ENCODE data around the gene NELFB. TPM values are rescaled to one million over a fixed set of nuclear protein-coding genes. Genes with fewer than 3 reads are reported as not detected.
A peak's percentile ranks its signal among the peaks of the same experiment; 100 is the strongest.
"Not testable (repeated sequence)": the region's sequence is repeated elsewhere in the genome, so short reads cannot be mapped to it uniquely, and the experiment has no call there.

The NELFB gene
- total and polyA plus RNA-seq, 5 donors from 2014 or later, result 22.3 to 46.4 (median 24.1) TPM

DNA sequence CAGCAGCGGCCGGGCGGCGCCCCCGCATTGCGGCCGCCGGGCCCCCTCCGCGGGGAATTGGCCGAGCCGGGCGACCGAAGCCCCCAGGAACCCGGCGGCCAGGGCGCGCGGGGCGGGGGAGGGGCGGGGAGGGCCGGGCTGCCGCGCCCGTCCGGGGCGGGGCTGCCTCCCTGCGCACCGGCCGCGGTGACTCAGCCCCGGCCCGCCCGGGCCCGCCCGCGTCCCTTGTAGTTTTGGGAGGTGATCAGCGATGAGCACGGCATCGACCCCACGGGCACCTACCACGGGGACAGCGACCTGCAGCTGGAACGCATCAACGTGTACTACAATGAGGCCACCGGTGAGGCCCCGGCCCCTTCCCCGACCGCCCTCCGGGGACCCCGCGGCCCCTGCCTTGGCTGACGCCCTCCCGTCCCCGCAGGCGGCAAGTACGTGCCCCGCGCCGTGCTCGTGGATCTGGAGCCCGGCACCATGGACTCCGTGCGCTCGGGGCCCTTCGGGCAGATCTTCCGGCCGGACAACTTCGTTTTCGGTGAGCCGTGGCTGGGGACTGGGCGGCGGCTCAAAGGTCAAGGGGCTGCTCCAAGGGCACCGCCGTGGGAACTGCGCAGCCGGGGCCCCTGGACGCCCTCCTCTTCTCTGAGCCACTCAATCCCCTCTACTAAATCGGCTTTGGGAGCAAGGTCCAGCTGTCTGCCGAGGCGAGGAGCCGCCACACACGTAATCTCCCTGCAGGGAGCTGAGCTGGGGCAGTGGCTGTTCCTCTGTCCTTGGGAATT is 13.4 kb upstream of the NELFB start:
- peak overlapping the region; percentile 62 for H3K4me3 ChIP-seq (ENCODE audit: low read depth, low read length)
- H3K4me1 Mint-ChIP-seq, result peaks cover 0 to 42% (median 15%) of the 10 kb centered on the region in 4 donors
- H3K27me3 Mint-ChIP-seq, result peaks cover 6% of the 10 kb centered on the region
- peak overlapping the region; percentile 89 to 96 (median 92) for H3K4me3 Mint-ChIP-seq
- H3K27ac Mint-ChIP-seq, result peak overlapping the region in 2 of 3 donors; percentile 86 to 93
- DNase-seq, result peak in 2 of 3 donors; percentile 66 to 73
- no peaks in the 10 kb centered on the region for H3K27me3 ChIP-seq (ENCODE audit: control insufficient read depth, insufficient read depth, low read length)
- H3K4me1 ChIP-seq (ENCODE audit: control insufficient read depth, insufficient read depth, low read length, poor library complexity, severe bottlenecking), result peaks cover 48% of the 10 kb centered on the region
- ATAC-seq (ENCODE audit: low read depth in 2 of 2), result peak; percentile 16 to 17
- H3K36me3 ChIP-seq (ENCODE audit: control insufficient read depth, insufficient read depth, low read length), result peaks cover 5% of the 10 kb centered on the region
- peaks cover 8% of the 10 kb centered on the region for H3K36me3 Mint-ChIP-seq
- H3K27ac ChIP-seq (ENCODE audit: insufficient read depth, low read length, poor library complexity, severe bottlenecking), result peak overlapping the region; percentile 72
- H3K9me3 ChIP-seq (ENCODE audit: control insufficient read depth in 2 of 2, low read length in 2 of 2), result no peaks in the 10 kb centered on the region
- H3K9me3 Mint-ChIP-seq, result no peaks in the 10 kb centered on the region

DNA sequence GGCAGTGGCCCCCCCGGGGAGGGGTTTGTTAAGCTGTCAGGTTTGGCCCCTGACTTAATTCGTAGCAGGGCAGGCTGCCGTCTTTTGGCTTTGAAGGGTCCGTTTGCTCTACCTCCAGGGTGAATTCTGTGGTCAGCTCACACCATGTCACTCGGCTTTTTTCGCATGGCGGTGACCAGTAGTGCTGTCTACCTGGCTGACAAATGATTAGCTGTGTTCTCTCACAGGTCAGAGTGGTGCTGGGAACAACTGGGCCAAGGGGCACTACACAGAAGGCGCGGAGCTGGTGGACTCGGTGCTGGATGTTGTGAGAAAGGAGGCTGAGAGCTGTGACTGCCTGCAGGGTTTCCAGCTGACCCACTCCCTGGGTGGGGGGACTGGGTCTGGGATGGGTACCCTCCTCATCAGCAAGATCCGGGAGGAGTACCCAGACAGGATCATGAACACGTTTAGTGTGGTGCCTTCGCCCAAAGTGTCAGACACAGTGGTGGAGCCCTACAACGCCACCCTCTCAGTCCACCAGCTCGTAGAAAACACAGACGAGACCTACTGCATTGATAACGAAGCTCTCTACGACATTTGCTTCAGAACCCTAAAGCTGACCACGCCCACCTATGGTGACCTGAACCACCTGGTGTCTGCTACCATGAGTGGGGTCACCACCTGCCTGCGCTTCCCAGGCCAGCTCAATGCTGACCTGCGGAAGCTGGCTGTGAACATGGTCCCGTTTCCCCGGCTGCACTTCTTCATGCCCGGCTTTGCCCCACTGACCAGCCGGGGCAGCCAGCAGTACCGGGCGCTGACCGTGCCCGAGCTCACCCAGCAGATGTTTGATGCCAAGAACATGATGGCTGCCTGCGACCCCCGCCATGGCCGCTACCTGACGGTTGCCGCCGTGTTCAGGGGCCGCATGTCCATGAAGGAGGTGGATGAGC is 12.6 kb upstream of the NELFB start:
- H3K36me3 Mint-ChIP-seq, result peaks cover 8% of the 10 kb centered on the region
- H3K4me1 Mint-ChIP-seq, result peaks cover 0 to 36% (median 15%) of the 10 kb centered on the region in 4 donors
- Histone ChIP-seq H3K27me3 (ENCODE audit: control insufficient read depth, insufficient read depth, low read length) (no peaks in the 10 kb centered on the region), H3K36me3 (ENCODE audit: control insufficient read depth, insufficient read depth, low read length) (peaks cover 5% of the 10 kb centered on the region), H3K4me1 (ENCODE audit: control insufficient read depth, insufficient read depth, low read length, poor library complexity, severe bottlenecking) (peaks cover 39% of the 10 kb centered on the region), H3K9me3 (ENCODE audit: control insufficient read depth in 2 of 2, low read length in 2 of 2) (no peaks in the 10 kb centered on the region), H3K4me3 (ENCODE audit: low read depth, low read length) (peak overlapping the region; percentile 62), H3K27ac (ENCODE audit: insufficient read depth, low read length, poor library complexity, severe bottlenecking) (peak overlapping the region; percentile 72)
- peak overlapping the region; percentile 79 to 83 (median 80) for H3K27ac Mint-ChIP-seq
- no peaks in the 10 kb centered on the region for H3K9me3 Mint-ChIP-seq
- H3K27me3 Mint-ChIP-seq, result peaks cover 6% of the 10 kb centered on the region
- ATAC-seq (ENCODE audit: low read depth in 2 of 2) (no peak), DNase-seq (peak in 1 of 3 donors; percentile 10)
- peak overlapping the region; percentile 86 to 89 (median 88) for H3K4me3 Mint-ChIP-seq

DNA sequence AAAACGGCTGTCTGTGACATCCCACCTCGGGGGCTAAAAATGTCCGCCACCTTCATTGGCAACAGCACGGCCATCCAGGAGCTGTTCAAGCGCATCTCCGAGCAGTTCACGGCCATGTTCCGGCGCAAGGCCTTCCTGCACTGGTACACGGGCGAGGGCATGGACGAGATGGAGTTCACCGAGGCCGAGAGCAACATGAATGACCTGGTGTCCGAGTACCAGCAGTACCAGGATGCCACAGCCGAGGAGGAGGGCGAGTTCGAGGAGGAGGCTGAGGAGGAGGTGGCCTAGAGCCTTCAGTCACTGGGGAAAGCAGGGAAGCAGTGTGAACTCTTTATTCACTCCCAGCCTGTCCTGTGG is 11.9 kb upstream of the NELFB start:
- not testable (repeated sequence) for H3K27ac Mint-ChIP-seq; H3K36me3 ChIP-seq (ENCODE audit: control insufficient read depth, insufficient read depth, low read length); H3K9me3 Mint-ChIP-seq; H3K27me3 Mint-ChIP-seq; H3K4me3 ChIP-seq (ENCODE audit: low read depth, low read length); DNase-seq; H3K27me3 ChIP-seq (ENCODE audit: control insufficient read depth, insufficient read depth, low read length); H3K27ac ChIP-seq (ENCODE audit: insufficient read depth, low read length, poor library complexity, severe bottlenecking); H3K36me3 Mint-ChIP-seq; ATAC-seq (ENCODE audit: low read depth in 2 of 2); H3K9me3 ChIP-seq (ENCODE audit: control insufficient read depth in 2 of 2, low read length in 2 of 2)
- H3K4me3 Mint-ChIP-seq, result peak overlapping the region; percentile 28 to 88 (median 64)
- peaks cover 0 to 34% (median 15%) of the 10 kb centered on the region in 4 donors for H3K4me1 Mint-ChIP-seq
- H3K4me1 ChIP-seq (ENCODE audit: control insufficient read depth, insufficient read depth, low read length, poor library complexity, severe bottlenecking), result peaks cover 37% of the 10 kb centered on the region

DNA sequence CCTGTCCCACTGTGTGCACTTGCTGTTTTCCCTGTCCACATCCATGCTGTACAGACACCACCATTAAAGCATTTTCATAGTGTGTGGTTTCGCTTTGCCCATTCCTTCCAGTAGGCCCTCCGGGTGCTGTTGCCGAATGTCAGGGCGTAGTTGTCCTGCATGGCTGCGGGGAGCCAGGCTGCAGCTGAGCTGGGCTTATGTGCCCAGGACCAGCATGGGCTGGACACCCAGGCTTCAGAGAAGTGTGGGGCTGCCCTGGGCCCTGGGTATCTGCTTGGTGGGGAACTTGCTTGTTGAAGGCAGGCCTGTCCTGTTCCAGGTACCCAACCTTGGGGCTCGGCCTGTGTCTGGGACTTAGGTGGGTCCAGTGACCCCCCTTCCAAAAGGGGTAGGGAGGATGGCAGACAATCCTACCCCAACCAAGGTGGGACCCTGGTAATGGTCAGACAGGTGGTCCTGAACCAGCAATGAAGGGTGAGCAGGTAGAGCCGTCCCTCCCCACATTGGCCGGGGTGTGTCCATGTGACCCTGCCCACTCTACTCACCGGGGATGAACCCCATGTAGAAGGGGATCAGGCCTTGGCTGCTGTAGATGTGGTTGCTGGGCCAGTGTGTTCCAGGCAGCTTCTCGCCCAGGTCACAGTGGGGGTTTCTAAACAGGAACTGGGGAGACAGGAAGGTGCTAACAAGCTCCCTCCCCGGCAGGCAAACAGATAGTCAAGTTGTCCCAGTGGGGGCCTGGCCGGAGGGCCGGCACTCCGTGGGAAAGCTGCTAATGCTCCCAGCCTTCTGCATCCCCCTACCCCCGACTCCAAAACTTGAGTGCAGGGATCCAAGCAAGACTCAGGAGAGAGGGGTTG is 11.3 kb upstream of the NELFB start:
- Histone ChIP-seq H3K4me3 (ENCODE audit: low read depth, low read length) (no peak overlapping the region), H3K36me3 (ENCODE audit: control insufficient read depth, insufficient read depth, low read length) (peaks cover 5% of the 10 kb centered on the region), H3K9me3 (ENCODE audit: control insufficient read depth in 2 of 2, low read length in 2 of 2) (no peaks in the 10 kb centered on the region), H3K27ac (ENCODE audit: insufficient read depth, low read length, poor library complexity, severe bottlenecking) (no peak overlapping the region), H3K4me1 (ENCODE audit: control insufficient read depth, insufficient read depth, low read length, poor library complexity, severe bottlenecking) (peaks cover 31% of the 10 kb centered on the region), H3K27me3 (ENCODE audit: control insufficient read depth, insufficient read depth, low read length) (no peaks in the 10 kb centered on the region)
- DNase-seq, result no peak
- peaks cover 8% of the 10 kb centered on the region for H3K36me3 Mint-ChIP-seq
- H3K9me3 Mint-ChIP-seq, result no peaks in the 10 kb centered on the region
- peak overlapping the region in 1 of 3 donors; percentile 38 for H3K27ac Mint-ChIP-seq
- no peak for ATAC-seq (ENCODE audit: low read depth in 2 of 2)
- H3K27me3 Mint-ChIP-seq, result peaks cover 6% of the 10 kb centered on the region
- H3K4me3 Mint-ChIP-seq, result peak overlapping the region; percentile 43 to 71 (median 51)
- H3K4me1 Mint-ChIP-seq, result peaks cover 0 to 31% (median 15%) of the 10 kb centered on the region in 4 donors

DNA sequence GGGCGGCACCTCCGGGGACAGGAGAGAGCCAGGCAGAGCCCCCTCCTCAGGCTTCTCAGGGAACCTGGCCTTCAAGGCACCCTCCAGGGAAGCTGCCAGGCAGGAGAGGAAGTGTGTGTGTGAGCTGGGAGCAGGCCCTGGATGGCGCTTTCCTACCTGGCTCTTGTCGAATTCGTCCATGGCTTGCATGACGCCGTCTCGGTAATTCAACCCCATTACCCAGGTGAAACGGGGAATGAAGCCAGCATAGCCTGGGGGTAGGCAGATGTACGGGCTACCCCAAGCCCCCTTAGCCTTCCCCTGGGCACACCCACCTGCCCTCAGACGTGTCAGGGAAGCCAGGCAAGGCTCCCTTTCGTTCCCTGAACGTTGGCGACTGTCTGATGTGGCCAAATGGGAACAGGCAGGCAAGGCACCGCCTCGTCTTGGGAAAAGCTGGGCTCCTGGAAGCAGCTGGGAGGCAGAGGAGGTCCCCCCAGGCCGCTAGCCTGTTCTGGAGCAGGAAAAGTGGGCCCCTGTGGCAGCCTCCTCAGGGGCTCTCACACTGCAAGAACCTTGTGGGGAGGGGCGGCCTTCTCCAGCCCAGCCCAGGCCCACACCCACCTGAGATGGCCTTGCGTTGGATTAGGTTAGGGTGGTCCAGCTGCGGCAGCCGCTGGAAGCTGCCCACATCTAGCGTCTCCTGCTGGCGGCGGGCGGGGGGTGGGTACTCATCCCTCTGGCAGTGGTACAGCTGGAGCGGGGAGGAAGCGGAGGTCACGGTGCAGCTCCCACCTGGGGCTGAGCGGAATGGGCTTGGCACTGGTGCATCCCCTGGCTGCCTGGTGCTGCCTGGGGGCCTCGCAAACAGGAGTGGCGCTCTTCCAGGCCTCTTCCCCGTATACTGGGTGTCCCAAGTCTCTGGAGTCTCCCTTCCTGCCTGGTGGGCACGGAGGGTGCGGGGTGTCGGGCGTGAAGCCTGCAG is 10.4 kb upstream of the NELFB start:
- H3K9me3 ChIP-seq (ENCODE audit: control insufficient read depth in 2 of 2, low read length in 2 of 2), result no peaks in the 10 kb centered on the region
- H3K27me3 ChIP-seq (ENCODE audit: control insufficient read depth, insufficient read depth, low read length), result no peaks in the 10 kb centered on the region
- H3K27ac ChIP-seq (ENCODE audit: insufficient read depth, low read length, poor library complexity, severe bottlenecking), result no peak overlapping the region
- H3K4me1 ChIP-seq (ENCODE audit: control insufficient read depth, insufficient read depth, low read length, poor library complexity, severe bottlenecking), result peaks cover 23% of the 10 kb centered on the region
- Mint-ChIP-seq H3K4me3 (peak overlapping the region in 2 of 4 donors; percentile 15 to 41), H3K27me3 (peaks cover 6% of the 10 kb centered on the region), H3K4me1 (peaks cover 0 to 24% (median 13%) of the 10 kb centered on the region in 4 donors), H3K36me3 (peaks cover 8% of the 10 kb centered on the region), H3K27ac (peak overlapping the region in 1 of 3 donors; percentile 32), H3K9me3 (no peaks in the 10 kb centered on the region)
- DNase-seq (no peak), ATAC-seq (ENCODE audit: low read depth in 2 of 2) (no peak)
- H3K36me3 ChIP-seq (ENCODE audit: control insufficient read depth, insufficient read depth, low read length), result peaks cover 5% of the 10 kb centered on the region
- no peak overlapping the region for H3K4me3 ChIP-seq (ENCODE audit: low read depth, low read length)

DNA sequence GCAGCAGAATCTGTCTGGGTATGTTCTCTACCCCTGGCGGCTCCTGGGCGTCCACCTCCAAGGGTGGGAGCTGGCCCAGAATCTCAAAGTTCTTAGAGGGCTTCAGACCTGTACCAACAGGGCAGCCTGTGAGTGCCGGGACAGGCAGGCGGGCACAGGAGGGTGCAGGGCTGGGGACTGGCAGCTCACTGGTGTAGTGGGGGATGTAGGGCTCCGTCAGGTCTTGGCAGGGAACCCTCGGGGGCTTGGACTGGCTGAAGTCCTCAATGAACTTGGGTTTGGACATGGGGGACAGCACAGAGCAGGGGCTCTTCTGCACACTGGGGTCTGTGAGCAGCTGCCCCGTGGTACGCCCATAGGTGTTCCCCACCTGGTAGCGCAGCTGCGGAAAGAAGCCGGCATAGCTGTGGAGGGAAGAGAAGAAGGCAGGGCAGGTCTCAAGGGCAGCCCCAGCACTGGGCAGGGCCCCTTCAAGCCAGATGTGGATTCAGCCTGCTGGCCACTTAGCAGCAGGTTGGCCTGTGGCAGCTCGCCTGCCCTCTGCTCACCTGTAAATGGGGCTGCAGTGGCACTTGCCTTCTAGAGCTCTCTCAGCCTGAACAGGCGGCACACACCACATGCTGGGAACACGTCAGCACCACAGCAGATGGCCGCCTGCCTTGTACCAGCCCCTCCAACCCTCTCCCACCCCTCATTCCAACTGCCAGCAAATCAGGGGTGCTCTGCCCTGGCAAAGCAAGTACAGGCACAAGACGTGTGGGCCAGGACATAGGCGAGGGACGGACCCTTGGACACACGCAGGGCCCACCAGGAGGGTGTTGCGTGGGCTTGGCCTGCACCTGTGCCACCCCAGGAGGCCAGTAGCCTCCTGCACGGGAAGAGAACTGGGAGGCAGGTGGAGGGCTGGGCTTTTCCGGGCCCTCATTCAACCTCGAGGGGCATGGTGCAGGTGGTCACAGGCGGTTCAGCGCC is 9.4 kb upstream of the NELFB start:
- Mint-ChIP-seq H3K27ac (no peak overlapping the region), H3K9me3 (no peaks in the 10 kb centered on the region), H3K4me3 (peak overlapping the region in 2 of 4 donors; percentile 7 to 41), H3K4me1 (peaks cover 0 to 21% (median 11%) of the 10 kb centered on the region in 4 donors), H3K36me3 (peaks cover 8% of the 10 kb centered on the region), H3K27me3 (peaks cover 6% of the 10 kb centered on the region)
- Histone ChIP-seq H3K9me3 (ENCODE audit: control insufficient read depth in 2 of 2, low read length in 2 of 2) (no peaks in the 10 kb centered on the region), H3K36me3 (ENCODE audit: control insufficient read depth, insufficient read depth, low read length) (peaks cover 5% of the 10 kb centered on the region), H3K4me3 (ENCODE audit: low read depth, low read length) (no peak overlapping the region), H3K4me1 (ENCODE audit: control insufficient read depth, insufficient read depth, low read length, poor library complexity, severe bottlenecking) (peaks cover 16% of the 10 kb centered on the region), H3K27me3 (ENCODE audit: control insufficient read depth, insufficient read depth, low read length) (no peaks in the 10 kb centered on the region), H3K27ac (ENCODE audit: insufficient read depth, low read length, poor library complexity, severe bottlenecking) (no peak overlapping the region)
- ATAC-seq (ENCODE audit: low read depth in 2 of 2) (no peak), DNase-seq (no peak)
